Heart right ventricle (tissue), 16 donors: Measurements from ENCODE around the gene BUB3. TPM values are rescaled to one million over a fixed set of nuclear protein-coding genes. Genes with fewer than 3 reads are reported as not detected.
A peak's percentile ranks its signal among the peaks of the same experiment; 100 is the strongest.

ENCODE experiments used
- ATAC-seq, 8 donors: fragments of 200-7000 bp; cut with Tn5 transposase; one replicate each; pipeline ENCODE4 v1.9.1; 2020; ENCODE audit warnings: mild to moderate bottlenecking in 8 of 8, moderate library complexity in 8 of 8, moderate number of reproducible peaks in 1 of 8
- DNase-seq, 2 donors: peaks; one replicate each; pipeline ENCODE4 v3.0.0-alpha.2; 2020
- H3K27ac ChIP-seq, 10 donors: fragments of 200-600 bp; sonication (generic) in 2 of 10; one replicate each; pipeline versions ENCODE4 v1.5.0 to v1.8.0; 2020 to 2022; ENCODE audit warnings: mild to moderate bottlenecking in 3 of 10
- H3K27me3 ChIP-seq, 7 donors: fragments of 200-600 bp; one replicate each; pipeline ENCODE4 v1.8.0; 2021 to 2022; ENCODE audit warnings: mild to moderate bottlenecking in 2 of 7
- H3K36me3 ChIP-seq, 9 donors: fragments of 200-600 bp; sonication (generic) in 1 of 9; one replicate each; pipeline versions ENCODE4 v1.5.0 to v1.8.0; 2020 to 2022; ENCODE audit warnings: mild to moderate bottlenecking in 2 of 9
- H3K4me1 ChIP-seq, 9 donors: fragments of 200-600 bp; sonication (generic) in 1 of 9; one replicate each; pipeline versions ENCODE4 v1.5.0 to v1.8.0; 2020 to 2022; ENCODE audit warnings: mild to moderate bottlenecking in 4 of 9
- H3K4me3 ChIP-seq, 10 donors: fragments of 200-600 bp; sonication (generic) in 2 of 10; one replicate each; pipeline versions ENCODE4 v1.5.0 to v1.8.0; 2020 to 2022; ENCODE audit warnings: mild to moderate bottlenecking in 7 of 10, moderate library complexity in 2 of 10
- H3K9me3 ChIP-seq, 11 donors: fragments of 200-600 bp in 10 of 11; sonication (generic) in 2 of 11; one replicate each; pipeline versions ENCODE4 v1.5.0 to v1.8.0; 2013 to 2022; ENCODE audit warnings: mild to moderate bottlenecking in 2 of 11, control low read depth in 1 of 11, moderate library complexity in 1 of 11
- WGBS, 2 donors: extraction: QIAGEN DNeasy Blood & Tissue Kit; methylation state at CpG; one replicate each; pipeline ENCODE4 v1.1.7; 2013; ENCODE audit warnings: inconsistent platforms in 1 of 2; 5-methylcytosine and 5-hydroxymethylcytosine counted together
- intact Hi-C, 10 donors: fragments of 100-400 bp; cut with DNase I; formaldehyde crosslinking; loops; one replicate each; pipeline versions ENCODE4 v1.11.1 to v1.14.2; 2022
- polyA plus RNA-seq, 2 donors: library from polyadenylated mRNA; stranded (reverse); fragments of 200-250 nt; gene quantifications; one replicate each; pipeline ENCODE4 v1.2.3, GENCODE V29; 2013
- total RNA-seq, 10 donors: library from RNA; stranded (reverse); fragmentation: NEBNext Ultra II Directional in 3 of 10; extraction: Animal tissue kit (Norgen Biotek cat#: 25700) in 3 of 10; gene quantifications; one replicate each; pipeline versions ENCODE4 v1.2.1 to v1.2.4, GENCODE V29; 2021 to 2023
- TF ChIP-seq, protein P1 (sequence below), 9 donors: fragments of 200-600 bp; sonication (generic) in 2 of 9; IDR thresholded peaks; one replicate each; pipeline versions ENCODE4 v1.5.0 to v1.8.0; 2021 to 2022; ENCODE audit warnings: antibody characterized with exemption in 9 of 9, mild to moderate bottlenecking in 5 of 9, moderate library complexity in 1 of 9
- donor health status: Arrhythmogenic right ventricular cardiomyopathy.
- donor health status: ischemic (EF 13 %, LVEDD 7.1; RV severe dilation, severe dysfunction).
- donor health status: healthy with polysubstance abuse.
- donor health status: DM: no; HTN: yes; CAD: no.
- donor health status: DM: no; HTN: no; CAD: no.
- donor health status: ischemic (EF 25% LVEDD 6.9; RV normal size, moderate dysfunction).
- donor health status: ischemic (EF 25% LVEDD 5.7; RV mildly dilated, moderate dysfunction).
- donor health status: healthy.
- donor health status: DM: yes; HTN: yes; CAD: no.
- donor health status: Ischemic cardiomyopathy.
- donor health status: ischemic (EF 35%, LVEDD 5.7; RV mildly dilated, moderate dysfunction).
- donor health status: nonischemic (EF 11% LVEDD 7.7; RV severe dilation, severe dysfunction).
- donor health status: DM: yes; HTN: yes; CAD: no.
- donor health status: PGD.
- donor health status: ischemic (EF 29% LVEDD 5.4; RV normal size, mild dysfunction).
- donor health status: nonischemic (EF 23%, LVEDD 6.1; RV moderate dilation, normal function).

Gene BUB3
- total and polyA plus RNA-seq, 12 donors, result 11.4 to 42.0 (median 30.4) TPM

DNA sequence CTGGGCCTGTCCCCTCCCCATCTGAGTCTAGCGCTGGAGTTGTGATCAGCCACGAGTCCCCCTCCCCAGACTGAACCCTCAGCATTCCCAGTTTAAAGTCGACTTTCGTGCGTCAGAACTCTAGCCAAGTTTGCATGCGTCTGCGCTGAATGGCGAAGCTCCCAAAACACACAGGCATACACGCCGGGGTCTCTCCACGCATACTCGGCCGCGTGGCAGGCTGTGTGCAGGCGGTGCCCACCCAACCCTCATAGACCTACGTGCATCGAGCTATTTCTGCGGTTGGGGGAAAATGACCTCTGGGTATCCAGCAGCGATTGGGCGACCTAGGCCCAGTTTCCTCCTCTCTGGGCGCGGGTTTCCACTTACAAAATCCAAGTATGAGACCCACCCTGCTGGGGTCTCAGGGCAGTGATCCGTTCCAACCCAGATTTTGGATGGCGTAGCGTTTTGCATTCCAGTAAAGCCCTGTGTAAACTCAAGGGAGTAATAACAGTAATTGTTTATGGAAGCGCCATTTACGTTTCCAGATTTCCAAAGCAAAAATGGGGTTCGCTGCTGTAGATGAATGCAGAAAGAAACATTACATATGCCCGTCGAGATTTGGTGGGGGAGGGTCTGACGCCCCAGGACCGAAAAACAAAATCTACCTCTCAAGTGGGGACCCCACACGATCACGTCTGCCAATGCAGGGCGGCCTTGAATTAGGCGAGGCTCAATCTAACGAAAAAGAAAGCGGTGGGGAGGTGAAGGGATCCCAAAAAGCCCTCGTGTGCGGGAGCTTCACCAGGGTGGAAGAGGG lies 20.5 kb upstream of the BUB3 start:
- peaks cover 25 to 54% (median 49%) of the 10 kb centered on the region in 9 donors for H3K4me1 ChIP-seq
- WGBS, 2 donors, result 4 to 5% methylated on average over 40 of the region's 40 CpGs
- TF ChIP-seq, protein P1, sequence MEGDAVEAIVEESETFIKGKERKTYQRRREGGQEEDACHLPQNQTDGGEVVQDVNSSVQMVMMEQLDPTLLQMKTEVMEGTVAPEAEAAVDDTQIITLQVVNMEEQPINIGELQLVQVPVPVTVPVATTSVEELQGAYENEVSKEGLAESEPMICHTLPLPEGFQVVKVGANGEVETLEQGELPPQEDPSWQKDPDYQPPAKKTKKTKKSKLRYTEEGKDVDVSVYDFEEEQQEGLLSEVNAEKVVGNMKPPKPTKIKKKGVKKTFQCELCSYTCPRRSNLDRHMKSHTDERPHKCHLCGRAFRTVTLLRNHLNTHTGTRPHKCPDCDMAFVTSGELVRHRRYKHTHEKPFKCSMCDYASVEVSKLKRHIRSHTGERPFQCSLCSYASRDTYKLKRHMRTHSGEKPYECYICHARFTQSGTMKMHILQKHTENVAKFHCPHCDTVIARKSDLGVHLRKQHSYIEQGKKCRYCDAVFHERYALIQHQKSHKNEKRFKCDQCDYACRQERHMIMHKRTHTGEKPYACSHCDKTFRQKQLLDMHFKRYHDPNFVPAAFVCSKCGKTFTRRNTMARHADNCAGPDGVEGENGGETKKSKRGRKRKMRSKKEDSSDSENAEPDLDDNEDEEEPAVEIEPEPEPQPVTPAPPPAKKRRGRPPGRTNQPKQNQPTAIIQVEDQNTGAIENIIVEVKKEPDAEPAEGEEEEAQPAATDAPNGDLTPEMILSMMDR (IDR thresholded peaks at IDR 0.05), result no peak

DNA sequence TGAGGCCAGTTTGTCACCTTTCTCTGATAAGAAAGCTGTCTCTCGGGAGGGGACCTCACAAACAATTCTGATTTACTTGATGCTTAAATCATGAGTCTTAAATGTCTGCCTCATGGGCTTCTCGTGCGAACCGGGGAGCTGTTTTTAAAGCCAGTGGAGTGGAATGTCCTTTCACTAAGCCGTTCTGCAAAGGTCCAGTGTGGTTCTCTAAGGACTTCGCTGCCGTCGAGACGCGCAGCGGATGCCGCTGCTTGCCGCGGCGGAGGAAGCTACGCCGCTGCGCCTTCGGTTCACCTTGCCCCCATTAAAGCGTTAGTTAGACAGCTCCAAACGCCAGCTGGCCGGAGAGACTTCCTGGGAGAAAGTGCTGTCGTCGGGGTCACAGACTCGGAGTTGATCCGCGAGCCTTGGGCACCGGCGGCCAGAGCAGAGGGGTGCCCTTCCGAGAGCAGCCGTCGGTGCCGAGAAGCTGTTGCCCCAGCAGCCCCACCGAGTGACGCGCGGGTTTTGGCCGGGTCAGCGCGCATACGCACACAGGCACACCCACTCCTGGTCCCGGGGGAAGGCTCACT lies 19.8 kb upstream of the BUB3 start:
- intact Hi-C loops, result loop anchor here in 4 of 10 donors (5.0 to 10.0 kb wide), 3 partner anchors 250 to 830 kb away; no protein-coding TSS in a partner anchor
- Histone ChIP-seq H3K27ac (no peak overlapping the region), H3K36me3 (no peaks in the 10 kb centered on the region), H3K4me1 (peaks cover 25 to 59% (median 52%) of the 10 kb centered on the region in 9 donors), H3K9me3 (no peaks in the 10 kb centered on the region), H3K27me3 (peaks cover 76 to 100% (median 100%) of the 10 kb centered on the region in 7 donors), H3K4me3 (peak overlapping the region in 6 of 10 donors; percentile 36 to 51 (median 46))
- ATAC-seq (no peak), DNase-seq (no peak)
- WGBS, 2 donors, result 1 to 2% methylated on average over 42 of the region's 42 CpGs
- TF ChIP-seq, protein P1 (IDR thresholded peaks at IDR 0.05), result no peak

More for the DNA sequence above, 20.5 kb upstream of the BUB3 start:
- H3K9me3 ChIP-seq, result no peaks in the 10 kb centered on the region
- intact Hi-C loops, result loop anchor here (1.0 to 10.0 kb wide), 5 partner anchors 251 to 831 kb away; no protein-coding TSS in a partner anchor
- H3K4me3 ChIP-seq, result peak overlapping the region in 1 of 10 donors; percentile 39
- no peak for DNase-seq
- no peak for ATAC-seq
- H3K36me3 ChIP-seq, result no peaks in the 10 kb centered on the region
- no peak overlapping the region for H3K27ac ChIP-seq
- peaks cover 73 to 100% (median 100%) of the 10 kb centered on the region in 7 donors for H3K27me3 ChIP-seq

DNA sequence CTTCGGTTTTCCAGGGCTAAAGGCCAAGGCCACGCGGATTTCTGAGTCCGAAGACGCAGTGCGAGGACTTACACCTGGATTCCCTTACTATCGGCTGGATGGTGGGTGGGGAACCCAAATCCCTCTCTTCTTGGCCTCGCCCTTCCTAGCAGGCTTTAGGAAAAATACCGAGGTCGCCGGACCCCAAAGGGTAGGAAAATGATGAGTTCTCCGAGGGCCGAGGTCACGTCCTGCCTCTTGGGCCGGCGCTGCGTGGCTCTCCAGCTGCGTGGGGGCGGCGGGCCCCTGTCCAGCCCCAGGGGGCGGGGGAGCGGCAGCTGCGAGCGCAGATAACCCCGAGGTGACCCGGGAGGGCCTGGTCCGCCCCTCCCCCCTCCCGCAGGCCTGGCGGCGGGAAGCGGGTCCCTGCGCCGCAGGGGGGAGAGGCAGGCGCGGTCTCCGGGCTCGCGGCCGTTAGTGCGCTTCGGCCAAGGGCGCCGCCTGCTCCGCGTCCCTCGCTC lies 19.2 kb upstream of the BUB3 start:
- no peaks in the 10 kb centered on the region for H3K9me3 ChIP-seq
- 0 to 1% methylated on average over 32 to 46 of the region's 46 CpGs for WGBS, 2 donors
- intact Hi-C loops, result loop anchor here in 4 of 10 donors (5.0 to 10.0 kb wide), 3 partner anchors 250 to 830 kb away; no protein-coding TSS in a partner anchor
- H3K4me1 ChIP-seq, result peaks cover 25 to 64% (median 55%) of the 10 kb centered on the region in 9 donors
- no peak for ATAC-seq
- H3K27me3 ChIP-seq, result peaks cover 82 to 100% (median 100%) of the 10 kb centered on the region in 7 donors
- TF ChIP-seq, protein P1 (IDR thresholded peaks at IDR 0.05), result no peak
- no peak overlapping the region for H3K27ac ChIP-seq
- peak overlapping the region; percentile 24 to 51 (median 42) for H3K4me3 ChIP-seq
- no peak for DNase-seq
- H3K36me3 ChIP-seq, result no peaks in the 10 kb centered on the region
